Measurements from ENCODE around the gene TPP2.

The TPP2 gene

DNA sequence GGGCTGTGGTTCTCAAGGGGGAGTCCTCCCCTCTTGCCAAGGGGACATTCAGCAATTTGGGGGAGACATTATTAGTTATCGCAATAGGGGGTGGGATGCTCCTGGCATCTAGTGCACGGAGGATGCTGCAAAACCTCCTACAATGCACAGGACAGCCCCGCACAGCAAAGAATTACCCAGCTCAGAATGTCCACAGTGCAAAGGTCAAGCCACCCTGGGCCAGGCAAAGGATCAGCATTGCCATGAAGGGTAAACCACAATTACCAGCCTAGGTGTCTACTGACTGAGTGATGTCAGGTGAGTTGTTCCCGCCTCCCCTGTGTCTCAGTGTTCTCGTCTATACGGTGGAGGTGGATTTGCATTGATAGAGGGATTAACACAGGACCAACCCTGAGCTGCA is 100.5 kb downstream of the TPP2 start:
- no peak for DNase-seq

DNA sequence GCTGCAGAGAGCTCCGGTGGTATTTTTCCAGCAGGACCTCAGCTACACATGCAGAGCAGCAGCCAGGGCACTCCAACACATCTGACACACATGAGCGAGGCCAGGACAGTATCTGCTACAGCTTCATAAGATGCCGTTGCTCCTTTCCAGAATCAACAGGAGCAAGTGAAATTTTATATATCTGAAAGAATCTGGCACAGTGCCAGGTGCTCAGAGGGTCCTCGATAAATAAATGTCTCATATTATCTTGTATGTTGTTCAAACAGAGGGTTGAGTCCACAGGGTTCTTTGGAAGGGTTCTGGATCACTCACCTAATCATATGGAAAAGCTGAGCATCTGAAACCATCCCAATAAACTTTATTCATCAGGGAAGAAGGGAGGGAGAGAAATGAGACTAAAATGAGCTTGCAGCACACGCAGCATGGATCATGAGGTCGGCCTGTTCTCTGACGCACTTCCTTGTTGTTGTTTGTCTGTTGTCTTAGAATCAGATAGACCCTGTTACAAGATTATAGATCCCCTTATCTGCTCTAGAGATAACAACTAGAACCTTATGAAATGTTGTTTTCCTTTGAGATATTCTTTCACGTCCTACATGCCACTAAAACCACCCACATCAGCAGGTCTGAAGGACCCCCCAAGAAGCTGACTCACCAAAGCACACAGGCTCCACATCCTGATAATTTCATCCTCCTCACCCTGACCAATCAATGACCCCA is 101.3 kb downstream of the TPP2 start:
- DNase-seq, result no peak

DNA sequence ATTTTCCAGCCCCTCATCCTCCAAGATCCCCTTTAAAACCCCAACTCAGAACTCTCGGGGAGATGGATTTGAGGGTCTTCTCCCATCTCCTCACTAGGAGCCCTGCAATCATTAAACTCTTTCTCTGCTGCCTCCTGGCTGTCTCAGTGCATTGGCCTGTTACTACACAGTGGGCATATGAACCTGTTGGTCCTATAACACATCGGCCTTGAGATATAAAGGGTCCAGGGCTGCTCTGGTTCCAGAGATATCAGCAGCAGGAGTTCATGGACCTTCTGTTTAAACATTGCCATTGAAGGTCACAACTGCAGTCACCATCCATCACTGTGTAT is 101.8 kb downstream of the TPP2 start:
- DNase-seq, result no peak

DNA sequence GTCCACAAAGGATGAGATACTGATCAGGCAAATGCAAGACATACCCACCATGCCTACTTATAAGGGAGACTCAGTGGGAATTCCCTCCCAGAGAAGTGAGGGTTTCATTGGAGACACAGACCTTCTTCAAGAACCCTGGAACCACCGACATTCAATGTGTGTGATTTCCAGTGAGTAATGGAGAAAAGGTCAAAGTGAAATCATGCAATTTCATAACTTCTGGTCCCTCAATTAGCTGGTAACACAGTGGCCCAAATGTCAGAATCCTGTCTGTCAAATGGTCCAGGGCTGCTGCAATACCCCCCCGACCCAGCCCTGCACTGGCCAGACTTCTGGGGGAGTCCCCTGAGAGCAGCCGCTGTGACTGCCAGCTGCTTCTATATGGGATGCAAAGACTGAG is 102.7 kb downstream of the TPP2 start:
- no peak for DNase-seq

DNA sequence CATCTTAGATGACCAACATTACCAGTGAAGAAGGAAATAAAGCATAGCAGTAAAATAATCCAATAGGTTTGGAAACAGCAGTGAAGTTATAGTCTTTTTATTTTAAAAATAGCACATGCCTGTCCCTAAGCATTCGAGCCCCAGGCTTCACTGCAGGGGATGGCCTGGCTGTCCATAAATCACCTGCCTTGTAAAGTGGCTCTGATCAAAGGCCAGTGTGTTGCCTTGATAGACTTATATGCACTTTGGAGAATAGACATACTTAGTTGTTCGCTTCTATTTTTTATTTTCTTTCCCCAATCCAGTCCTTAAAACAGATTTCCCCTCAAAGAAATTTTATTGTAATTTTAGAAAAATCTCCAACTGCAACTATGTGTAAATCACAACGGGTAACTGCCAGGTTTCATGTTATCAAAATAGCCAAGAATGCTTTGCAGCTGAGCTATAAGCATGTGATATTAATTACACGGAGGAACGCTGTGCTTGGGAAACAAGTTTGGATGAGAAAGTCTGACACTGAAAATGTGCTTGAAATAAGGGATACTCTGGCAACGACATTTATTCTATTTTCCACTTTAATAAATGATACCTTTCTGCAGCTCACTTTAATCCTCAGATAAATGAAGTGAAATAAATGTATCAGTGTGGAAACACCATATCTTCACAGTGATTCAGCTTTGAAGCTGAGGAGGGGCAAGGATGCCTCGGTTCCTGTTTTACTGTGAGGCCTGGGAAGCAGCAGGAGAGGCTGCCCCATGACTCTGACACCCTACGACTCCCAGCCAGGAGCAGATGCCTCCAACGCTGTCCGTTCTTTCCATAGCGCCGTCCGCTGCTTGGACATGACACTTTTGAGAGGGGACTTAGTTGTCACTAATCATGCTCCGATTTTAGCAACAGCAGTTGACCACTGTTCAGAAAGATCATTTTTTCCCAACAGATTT is 103.6 kb downstream of the TPP2 start:
- DNase-seq, result no peak

DNA sequence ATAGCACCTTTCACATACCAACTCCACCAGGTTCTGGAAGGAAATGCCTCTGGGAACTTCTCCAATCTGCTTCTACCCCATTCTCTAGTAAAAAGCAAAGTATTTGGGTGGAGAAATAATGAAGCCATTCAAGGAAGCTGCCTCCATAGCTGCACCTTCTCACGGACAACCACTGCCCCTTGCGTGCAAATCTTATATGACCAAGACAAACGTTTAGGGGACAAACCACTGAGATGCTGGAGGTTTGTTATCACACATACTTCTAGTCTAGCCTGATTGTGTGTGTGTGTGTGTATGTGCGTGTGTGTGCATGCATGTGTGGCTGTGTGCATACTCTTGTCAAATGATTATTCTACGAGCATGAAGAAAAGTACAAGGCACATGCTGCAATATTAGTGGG is 104.5 kb downstream of the TPP2 start:
- no peak for DNase-seq

DNA sequence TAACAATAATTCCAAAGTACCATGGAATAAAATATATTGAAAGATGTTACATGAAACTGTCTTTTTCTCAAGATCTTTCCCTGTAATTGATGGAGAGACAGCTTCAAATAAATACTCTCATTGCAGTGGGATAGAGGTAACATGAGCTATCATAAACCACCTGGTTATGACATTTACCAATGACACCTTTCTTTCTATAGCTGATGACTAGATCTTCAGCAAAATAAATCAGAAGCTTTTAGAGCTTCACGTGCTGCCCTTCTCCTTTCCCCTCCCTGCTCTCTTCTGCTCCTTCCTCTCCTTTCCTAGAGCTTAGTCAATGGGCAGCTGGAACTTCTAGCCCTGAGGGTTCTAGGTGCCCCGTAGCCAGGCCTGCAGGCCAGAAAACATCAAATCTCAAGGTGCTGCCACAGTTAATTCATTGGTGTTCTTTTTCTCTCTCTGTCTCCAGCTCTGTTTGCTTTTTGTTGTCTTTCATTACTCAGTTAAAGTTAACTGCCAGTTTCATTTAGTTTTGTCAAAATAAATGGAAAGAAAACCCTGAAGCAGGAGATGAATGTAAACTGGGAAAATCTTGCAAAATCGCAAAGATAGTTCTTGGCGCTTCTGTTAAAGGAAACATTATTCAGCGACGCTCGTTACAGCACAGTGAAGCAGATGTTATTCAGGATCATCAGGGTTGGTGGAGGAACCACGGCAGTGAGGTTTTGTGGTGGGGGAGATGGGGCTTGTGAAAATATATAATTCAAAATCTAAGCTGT is 106.4 kb downstream of the TPP2 start:
- DNase-seq, result no peak

DNA sequence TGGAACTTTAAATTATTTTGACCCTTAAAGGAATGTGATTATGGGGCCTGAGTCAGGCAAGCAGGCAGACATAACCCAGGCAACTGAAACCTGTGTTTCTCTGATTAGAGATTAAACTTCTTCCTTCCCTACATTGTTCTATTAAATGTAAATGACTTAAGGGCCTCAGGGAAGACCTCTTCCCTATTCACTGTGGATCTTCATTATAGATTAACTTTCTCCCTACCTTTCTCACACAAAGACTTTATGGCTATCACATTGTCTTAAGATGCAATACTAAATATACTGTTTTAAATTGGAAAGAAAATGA is 106.9 kb downstream of the TPP2 start:
- DNase-seq, result no peak

DNA sequence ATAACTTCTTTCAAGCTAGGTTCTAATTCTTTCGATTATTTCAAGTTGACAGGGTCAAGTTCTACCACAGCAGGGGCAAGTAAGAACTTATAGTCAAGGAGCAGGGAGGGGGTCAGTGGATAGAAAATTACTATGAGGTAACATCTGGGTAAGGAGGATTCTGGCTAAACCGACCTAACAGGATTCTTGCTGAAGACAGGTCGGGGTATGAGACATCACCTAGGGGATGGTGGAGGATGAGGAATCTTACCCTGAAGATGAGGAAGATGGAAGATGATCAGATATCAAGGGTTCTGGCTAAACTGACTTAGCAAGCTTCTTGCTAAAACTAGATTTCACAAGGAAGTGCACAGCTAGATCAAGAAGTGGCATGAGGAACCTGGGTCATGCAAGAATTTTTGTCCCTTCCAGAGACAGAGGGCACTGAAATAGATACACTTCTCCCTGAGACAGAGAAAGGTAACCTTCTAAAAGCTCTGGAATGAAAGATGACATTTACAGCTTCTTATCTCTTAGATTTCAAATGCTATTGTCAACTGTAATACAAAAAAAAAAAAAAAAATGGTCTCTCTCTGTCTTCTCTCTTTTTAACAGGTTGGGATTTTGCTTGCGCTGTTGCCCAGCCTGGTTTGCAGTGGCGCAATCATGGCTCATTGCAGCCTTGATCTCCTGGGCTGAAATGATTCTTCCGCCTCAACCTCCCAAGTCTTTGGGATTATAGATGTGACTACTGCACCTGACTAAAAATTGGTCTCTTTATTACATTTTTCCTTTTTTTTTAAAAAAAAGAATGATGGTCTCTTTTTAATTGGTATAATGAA is 107.7 kb downstream of the TPP2 start:
- DNase-seq, result no peak

DNA sequence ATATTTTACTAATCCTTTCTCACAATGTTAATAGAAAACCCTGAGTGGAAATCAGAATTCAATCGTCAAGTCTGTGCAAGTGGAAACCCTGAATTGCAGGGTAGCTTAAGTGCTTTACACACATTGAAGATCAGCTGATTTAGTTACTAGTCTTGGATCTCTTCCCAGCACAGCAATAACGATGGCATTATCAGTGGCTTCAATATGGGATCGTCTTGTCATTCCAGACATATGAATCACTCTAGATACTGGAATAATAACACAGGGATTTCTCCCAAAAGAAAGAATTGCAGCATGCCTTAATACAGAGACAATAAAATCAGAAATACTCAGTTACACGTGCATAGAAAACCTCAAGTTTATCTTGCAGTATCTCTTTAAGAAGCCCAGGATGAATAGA is 110.7 kb downstream of the TPP2 start:
- no peak for DNase-seq

DNA sequence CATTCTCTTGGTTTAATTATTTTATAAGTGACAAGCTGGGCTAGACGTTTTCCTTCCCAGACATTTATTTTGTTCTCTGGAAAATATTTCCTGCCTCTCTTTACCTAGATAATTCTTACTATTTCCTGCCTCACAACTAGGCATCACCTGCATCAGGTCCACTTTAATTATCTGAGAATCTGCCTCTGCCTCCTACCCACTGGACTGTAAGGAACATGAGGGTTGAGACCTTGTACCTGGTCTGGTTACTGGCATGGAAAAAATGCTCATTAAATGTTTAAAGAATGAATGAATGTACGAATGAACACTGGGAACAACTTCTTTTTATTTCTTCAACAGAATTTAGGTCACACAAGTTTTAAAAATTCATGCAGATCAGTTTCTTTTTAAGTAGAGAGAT is 111.4 kb downstream of the TPP2 start:
- no peak for DNase-seq

DNA sequence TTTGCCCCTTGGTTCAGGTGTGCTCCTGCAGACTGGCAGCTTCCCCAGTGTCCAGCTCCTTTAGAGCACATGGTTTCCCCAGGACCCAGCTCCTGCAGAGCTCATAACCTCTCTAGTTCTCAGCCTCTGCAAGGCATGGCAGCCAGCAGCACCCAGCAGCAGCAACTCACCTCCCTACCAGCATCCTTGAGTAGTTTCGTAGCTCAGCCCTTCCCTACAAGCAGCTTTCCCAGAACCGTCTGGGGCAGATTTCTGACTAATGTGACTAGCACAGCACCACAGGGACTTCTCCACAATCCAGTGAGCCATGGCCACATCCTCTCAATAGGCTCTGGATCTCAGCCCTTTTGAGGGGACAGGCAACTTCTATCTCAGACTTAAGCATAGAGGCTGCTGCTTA is 112.2 kb downstream of the TPP2 start:
- DNase-seq, result no peak

DNA sequence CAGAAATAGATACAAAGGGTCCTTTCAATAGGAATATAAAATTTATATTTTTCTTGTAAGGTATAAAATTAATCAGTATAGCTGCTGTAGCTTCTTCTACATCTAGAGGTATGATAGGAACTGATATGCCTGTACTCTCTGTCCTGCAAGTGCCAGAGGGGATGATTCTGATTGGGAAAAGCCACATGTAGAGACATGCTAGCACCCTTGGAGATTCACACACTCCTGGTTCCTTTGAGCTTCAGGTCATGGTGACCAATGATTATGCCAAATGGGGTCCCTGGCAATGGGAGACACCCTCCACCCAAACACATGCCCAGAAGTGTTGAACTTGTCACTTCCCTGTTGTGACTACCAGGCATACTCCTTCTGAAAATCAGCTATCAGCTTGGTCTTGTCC is 112.8 kb downstream of the TPP2 start:
- no peak for DNase-seq

DNA sequence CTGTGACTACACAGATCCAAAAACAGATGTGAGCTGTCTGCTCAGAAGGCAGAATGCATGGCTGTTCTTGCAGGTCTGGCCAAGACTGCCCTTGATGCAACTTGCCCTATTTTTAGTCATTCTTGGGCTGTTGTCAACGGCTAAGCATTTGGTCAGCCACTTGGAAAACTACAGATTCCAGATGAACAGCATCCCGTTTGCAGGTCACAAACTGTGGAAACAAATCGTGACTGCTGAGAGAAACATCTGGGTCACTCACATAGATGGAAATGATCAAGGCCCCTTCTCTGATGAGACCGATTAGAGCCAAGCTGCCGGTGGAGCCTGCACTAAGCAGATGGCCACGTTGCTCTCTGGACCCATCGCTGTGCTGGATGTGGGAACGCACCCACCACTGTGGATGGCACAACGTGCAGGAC is 113.5 kb downstream of the TPP2 start:
- DNase-seq, result no peak

DNA sequence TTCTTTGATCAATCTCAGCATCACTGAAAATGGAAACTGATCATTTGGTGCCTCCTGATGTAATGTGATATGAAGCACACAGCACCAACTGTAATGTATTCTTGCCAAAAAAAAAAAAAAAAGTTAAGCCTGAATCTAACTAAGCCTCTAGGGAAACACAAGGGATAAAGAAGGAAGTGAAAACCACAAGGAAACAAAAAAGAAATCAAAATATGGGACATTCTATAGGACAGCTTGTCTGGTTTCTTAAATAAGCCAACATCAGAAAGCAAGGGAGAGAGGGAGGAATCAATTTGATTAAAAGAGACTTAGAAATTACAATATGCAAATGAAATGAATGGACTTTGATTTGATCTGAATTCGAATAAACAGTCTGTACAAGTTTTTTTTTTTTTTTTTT is 118.7 kb downstream of the TPP2 start:
- DNase-seq, result no peak

DNA sequence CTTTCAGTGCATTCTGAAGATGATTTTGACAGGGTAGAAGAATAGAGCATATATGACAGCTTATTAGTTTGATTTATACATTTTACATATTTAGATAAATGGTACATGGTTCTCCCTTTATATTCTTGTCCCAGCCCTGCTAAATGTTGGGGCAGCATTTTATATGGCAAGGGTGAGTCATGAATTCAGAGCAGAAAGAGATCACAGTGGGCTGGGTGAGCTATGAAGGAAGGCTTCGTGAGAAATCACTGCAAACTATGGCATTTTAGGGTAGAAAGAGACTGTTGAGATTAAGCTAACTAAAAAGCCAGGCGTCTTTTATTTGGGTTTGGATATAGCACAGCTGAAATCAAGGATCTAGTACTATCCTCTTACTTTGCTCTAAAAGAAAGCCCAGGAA is 122.0 kb downstream of the TPP2 start:
- no peak for DNase-seq

DNA sequence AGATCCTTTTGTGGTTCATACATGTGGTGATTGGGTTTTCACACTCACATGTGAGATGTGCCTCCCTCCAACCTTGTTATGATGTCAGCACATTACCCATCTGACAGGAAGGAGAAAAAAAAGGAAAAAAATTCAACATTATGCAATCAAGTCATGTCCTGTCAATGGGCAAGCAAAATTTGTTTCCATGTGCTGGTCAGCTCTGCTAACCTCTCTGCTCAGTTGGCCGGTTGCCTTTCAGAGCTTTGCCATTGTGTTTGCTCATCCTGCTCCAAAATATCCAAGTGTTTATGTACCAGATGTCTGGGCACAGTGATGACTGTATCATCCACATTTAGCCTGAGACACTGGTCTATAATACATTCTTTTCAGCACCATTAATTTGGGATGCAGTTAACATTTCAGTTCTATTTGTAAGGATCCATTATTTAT is 125.0 kb downstream of the TPP2 start:
- DNase-seq, result no peak

DNA sequence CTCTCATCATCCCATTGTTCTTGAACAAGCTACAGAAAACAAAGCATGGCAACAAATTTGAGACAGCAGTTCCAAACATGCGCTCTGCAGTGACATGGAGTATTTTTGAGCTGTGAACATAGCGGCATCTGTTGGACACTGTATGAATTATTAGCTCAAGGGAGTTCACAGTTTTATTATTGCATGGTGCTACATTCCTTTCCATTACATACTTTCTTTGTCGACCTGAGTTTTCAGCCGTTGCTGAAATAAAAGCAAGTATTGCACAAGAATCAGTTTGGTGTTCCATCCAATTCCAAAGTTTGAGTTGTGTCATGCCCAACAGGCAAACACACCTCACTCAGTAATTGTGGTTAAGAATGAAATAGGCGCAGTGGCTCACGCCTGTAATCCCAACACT is 128.1 kb downstream of the TPP2 start:
- no peak for DNase-seq

DNA sequence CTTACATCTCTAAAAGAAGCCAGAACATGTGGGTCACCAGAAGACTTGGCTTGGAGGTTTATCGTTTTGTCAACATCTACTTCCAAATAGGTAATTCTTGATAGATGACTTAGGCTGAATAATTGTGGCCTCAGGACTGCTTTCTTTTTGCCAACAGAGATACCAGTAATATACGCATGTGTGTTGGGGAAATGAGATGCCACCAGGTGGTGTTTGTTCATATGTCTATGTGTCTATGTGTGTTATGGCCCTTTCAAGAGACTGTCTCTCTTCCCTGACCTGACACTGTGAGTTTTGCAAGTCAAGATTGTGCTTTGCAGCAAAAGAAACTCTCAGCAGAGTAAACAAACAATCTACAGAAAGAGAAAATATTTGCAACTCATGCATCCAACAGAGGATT is 129.6 kb downstream of the TPP2 start:
- no peak for DNase-seq
